ENCODE data around the gene EIF5A2.

EIF5A2 gene

GRCh38 chr3:170865209-170866094 is 43.0 kb downstream of the EIF5A2 start:
- peaks cover 7% of the 10 kb centered on the region for H3K36me3 ChIP-seq (ENCODE audit: control insufficient read depth, insufficient read depth, low read length)
- H3K4me1 ChIP-seq (ENCODE audit: control insufficient read depth, insufficient read depth, low read length) = peaks cover 4% of the 10 kb centered on the region
- H3K27ac ChIP-seq (ENCODE audit: low read depth, low read length) = no peak overlapping the region
- no peak overlapping the region for H3K9ac ChIP-seq (ENCODE audit: low read length)
- H3K27me3 ChIP-seq (ENCODE audit: control insufficient read depth, insufficient read depth, low read length) = no peaks in the 10 kb centered on the region
- H3K4me3 ChIP-seq (ENCODE audit: low read length) = no peak overlapping the region

GRCh38 chr3:170864525-170865208 is 43.8 kb downstream of the EIF5A2 start:
- Histone ChIP-seq H3K36me3 (ENCODE audit: control insufficient read depth, insufficient read depth, low read length) (peaks cover 7% of the 10 kb centered on the region), H3K9ac (ENCODE audit: low read length) (no peak overlapping the region), H3K27me3 (ENCODE audit: control insufficient read depth, insufficient read depth, low read length) (no peaks in the 10 kb centered on the region), H3K27ac (ENCODE audit: low read depth, low read length) (no peak overlapping the region), H3K4me1 (ENCODE audit: control insufficient read depth, insufficient read depth, low read length) (peaks cover 4% of the 10 kb centered on the region), H3K4me3 (ENCODE audit: low read length) (no peak overlapping the region)

GRCh38 chr3:170863816-170864215 is 44.6 kb downstream of the EIF5A2 start:
- Histone ChIP-seq H3K9ac (ENCODE audit: low read length) (no peak overlapping the region), H3K27ac (ENCODE audit: low read depth, low read length) (no peak overlapping the region), H3K4me3 (ENCODE audit: low read length) (no peak overlapping the region), H3K4me1 (ENCODE audit: control insufficient read depth, insufficient read depth, low read length) (no peaks in the 10 kb centered on the region), H3K27me3 (ENCODE audit: control insufficient read depth, insufficient read depth, low read length) (no peaks in the 10 kb centered on the region), H3K36me3 (ENCODE audit: control insufficient read depth, insufficient read depth, low read length) (peaks cover 7% of the 10 kb centered on the region)

- no peak overlapping the region for H3K4me3 ChIP-seq (ENCODE audit: low read length)
- H3K4me1 ChIP-seq (ENCODE audit: control insufficient read depth, insufficient read depth, low read length) = no peaks in the 10 kb centered on the region
- no peak overlapping the region for H3K9ac ChIP-seq (ENCODE audit: low read length)
- H3K27ac ChIP-seq (ENCODE audit: low read depth, low read length) = no peak overlapping the region
- peaks cover 7% of the 10 kb centered on the region for H3K36me3 ChIP-seq (ENCODE audit: control insufficient read depth, insufficient read depth, low read length)
- no peaks in the 10 kb centered on the region for H3K27me3 ChIP-seq (ENCODE audit: control insufficient read depth, insufficient read depth, low read length)
Observed at GRCh38 chr3:170862618-170863374, 45.6 kb downstream of the EIF5A2 start.

- Histone ChIP-seq H3K27me3 (ENCODE audit: control insufficient read depth, insufficient read depth, low read length) (no peaks in the 10 kb centered on the region), H3K36me3 (ENCODE audit: control insufficient read depth, insufficient read depth, low read length) (no peaks in the 10 kb centered on the region), H3K9ac (ENCODE audit: low read length) (no peak overlapping the region), H3K4me3 (ENCODE audit: low read length) (no peak overlapping the region), H3K27ac (ENCODE audit: low read depth, low read length) (no peak overlapping the region), H3K4me1 (ENCODE audit: control insufficient read depth, insufficient read depth, low read length) (no peaks in the 10 kb centered on the region)
Observed at GRCh38 chr3:170858599-170858998, 49.8 kb downstream of the EIF5A2 start.

GRCh38 chr3:170852324-170852723 is 56.1 kb downstream of the EIF5A2 start:
- Histone ChIP-seq H3K27ac (ENCODE audit: low read depth, low read length) (no peak overlapping the region), H3K4me3 (ENCODE audit: low read length) (no peak overlapping the region), H3K36me3 (ENCODE audit: control insufficient read depth, insufficient read depth, low read length) (no peaks in the 10 kb centered on the region), H3K4me1 (ENCODE audit: control insufficient read depth, insufficient read depth, low read length) (no peaks in the 10 kb centered on the region), H3K9ac (ENCODE audit: low read length) (no peak overlapping the region), H3K27me3 (ENCODE audit: control insufficient read depth, insufficient read depth, low read length) (no peaks in the 10 kb centered on the region)

GRCh38 chr3:170848292-170848917 is 60.0 kb downstream of the EIF5A2 start:
- no peak overlapping the region for H3K27ac ChIP-seq (ENCODE audit: low read depth, low read length)
- H3K9ac ChIP-seq (ENCODE audit: low read length) = no peak overlapping the region
- H3K36me3 ChIP-seq (ENCODE audit: control insufficient read depth, insufficient read depth, low read length) = no peaks in the 10 kb centered on the region
- H3K4me3 ChIP-seq (ENCODE audit: low read length) = no peak overlapping the region
- H3K27me3 ChIP-seq (ENCODE audit: control insufficient read depth, insufficient read depth, low read length) = no peaks in the 10 kb centered on the region
- no peaks in the 10 kb centered on the region for H3K4me1 ChIP-seq (ENCODE audit: control insufficient read depth, insufficient read depth, low read length)

GRCh38 chr3:170844377-170844776 is 64.1 kb downstream of the EIF5A2 start:
- H3K27me3 ChIP-seq (ENCODE audit: control insufficient read depth, insufficient read depth, low read length) = no peaks in the 10 kb centered on the region
- no peaks in the 10 kb centered on the region for H3K4me1 ChIP-seq (ENCODE audit: control insufficient read depth, insufficient read depth, low read length)
- no peak overlapping the region for H3K27ac ChIP-seq (ENCODE audit: low read depth, low read length)
- H3K9ac ChIP-seq (ENCODE audit: low read length) = no peak overlapping the region
- no peaks in the 10 kb centered on the region for H3K36me3 ChIP-seq (ENCODE audit: control insufficient read depth, insufficient read depth, low read length)
- no peak overlapping the region for H3K4me3 ChIP-seq (ENCODE audit: low read length)

GRCh38 chr3:170840291-170840859 is 68.1 kb downstream of the EIF5A2 start:
- Histone ChIP-seq H3K9ac (ENCODE audit: low read length) (no peak overlapping the region), H3K4me3 (ENCODE audit: low read length) (no peak overlapping the region), H3K36me3 (ENCODE audit: control insufficient read depth, insufficient read depth, low read length) (no peaks in the 10 kb centered on the region), H3K4me1 (ENCODE audit: control insufficient read depth, insufficient read depth, low read length) (no peaks in the 10 kb centered on the region), H3K27me3 (ENCODE audit: control insufficient read depth, insufficient read depth, low read length) (no peaks in the 10 kb centered on the region), H3K27ac (ENCODE audit: low read depth, low read length) (no peak overlapping the region)

GRCh38 chr3:170839518-170840100 is 68.8 kb downstream of the EIF5A2 start:
- H3K9ac ChIP-seq (ENCODE audit: low read length) = no peak overlapping the region
- H3K4me1 ChIP-seq (ENCODE audit: control insufficient read depth, insufficient read depth, low read length) = no peaks in the 10 kb centered on the region
- H3K36me3 ChIP-seq (ENCODE audit: control insufficient read depth, insufficient read depth, low read length) = no peaks in the 10 kb centered on the region
- H3K27ac ChIP-seq (ENCODE audit: low read depth, low read length) = no peak overlapping the region
- H3K27me3 ChIP-seq (ENCODE audit: control insufficient read depth, insufficient read depth, low read length) = no peaks in the 10 kb centered on the region
- no peak overlapping the region for H3K4me3 ChIP-seq (ENCODE audit: low read length)

All from rectal smooth muscle tissue (tissue), 1 donor.